MCF 10A (cell line): Measurements from ENCODE around the gene SMIM3. TPM values are rescaled to one million over a fixed set of nuclear protein-coding genes. Genes with fewer than 3 reads are reported as not detected.
A peak's percentile ranks its signal among the peaks of the same experiment; 100 is the strongest.

Experiments used
- BruUV-seq: library from RNA; stranded (reverse); fragments of 400-500 nt; replicated peaks from 2 replicates; lab custom pipeline; 2021; lab: Mats Ljungman, UMichigan
- CTCF ChIA-PET: fragments of 300-600 bp; sonication (Branson Sonifier 250); formaldehyde crosslinking; extraction: SDS; loops from one replicate; lab custom pipeline; 2021; ENCODE audit warnings: antibody characterized with exemption, inconsistent platforms; lab: Yijun Ruan, JAX
- POLR2A ChIA-PET: fragments of 300-600, 350-650 bp; sonication (Branson Sonifier 250); formaldehyde crosslinking; extraction: SDS; loops from one replicate; lab custom pipeline; 2020; ENCODE audit warnings: antibody characterized with exemption, inconsistent platforms; lab: Yijun Ruan, JAX
- DNase-seq: peaks from one replicate; pipeline ENCODE4 v3.0.0-alpha.2; 2018; ENCODE audit not compliant: unreplicated experiment
- H3K27ac Mint-ChIP-seq: one replicate; pipeline ENCODE4 v1.8.0; 2022; ENCODE audit warnings: mild to moderate bottlenecking, low read depth, mixed read lengths; ENCODE audit not compliant: unreplicated experiment
- H3K27me3 Mint-ChIP-seq: one replicate; pipeline ENCODE4 v1.8.0; 2022; ENCODE audit warnings: mixed read lengths; ENCODE audit not compliant: insufficient read depth, unreplicated experiment
- H3K36me3 Mint-ChIP-seq: one replicate; pipeline ENCODE4 v1.8.0; 2022; ENCODE audit warnings: mild to moderate bottlenecking, moderate library complexity, mixed read lengths; ENCODE audit not compliant: insufficient read depth, unreplicated experiment
- H3K4me1 Mint-ChIP-seq: one replicate; pipeline ENCODE4 v1.8.0; 2022; ENCODE audit warnings: mixed read lengths; ENCODE audit not compliant: insufficient read depth, unreplicated experiment
- H3K4me3 Mint-ChIP-seq: one replicate; pipeline ENCODE4 v1.8.0; 2022; ENCODE audit warnings: mild to moderate bottlenecking, moderate library complexity, mixed read lengths; ENCODE audit not compliant: unreplicated experiment
- H3K9me3 Mint-ChIP-seq: one replicate; pipeline ENCODE4 v1.8.0; 2022; ENCODE audit warnings: mixed read lengths; ENCODE audit not compliant: unreplicated experiment
- intact Hi-C: fragments of 100-400 bp; cut with micrococcal nuclease; formaldehyde crosslinking; loops from 2 replicates; pipeline ENCODE4 v1.14.1; 2022
- total RNA-seq: library from RNA; stranded (reverse); gene quantifications from 2 replicates; pipeline ENCODE4 v1.2.3, GENCODE V29; 2022
- TF ChIP-seq, protein P1 (sequence below): fragments of 200-600 bp; IDR thresholded peaks from one replicate; pipeline ENCODE4 v1.8.0; 2022; ENCODE audit warnings: antibody characterized with exemption, mild to moderate bottlenecking; ENCODE audit not compliant: unreplicated experiment

The SMIM3 gene
- total RNA-seq, 1 experiment from 2014 or later, result 21.7 TPM

DNA sequence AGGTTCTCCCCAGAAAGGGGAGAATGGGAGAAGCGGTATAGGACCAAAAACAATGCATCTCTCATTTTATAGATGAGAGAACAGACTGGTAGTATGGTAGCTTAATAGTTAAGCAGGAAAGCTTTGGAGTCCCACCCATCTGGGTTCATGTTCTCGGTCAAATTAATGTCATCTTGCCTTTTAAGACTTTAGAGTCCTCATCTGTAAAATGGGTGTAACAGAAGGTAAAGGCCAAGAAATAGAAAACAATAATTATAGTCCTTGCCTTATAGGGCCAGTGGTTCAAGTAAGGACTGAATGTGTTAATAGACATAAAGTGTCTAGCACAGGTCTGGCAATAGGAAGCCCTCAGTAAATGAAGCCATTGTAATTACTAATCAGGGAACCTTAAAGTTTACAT lies 16.4 kb downstream of the SMIM3 start:
- peaks cover 11% of the 10 kb centered on the region for H3K9me3 Mint-ChIP-seq
- peaks cover 30% of the 10 kb centered on the region for H3K4me1 Mint-ChIP-seq
- TF ChIP-seq, protein P1, sequence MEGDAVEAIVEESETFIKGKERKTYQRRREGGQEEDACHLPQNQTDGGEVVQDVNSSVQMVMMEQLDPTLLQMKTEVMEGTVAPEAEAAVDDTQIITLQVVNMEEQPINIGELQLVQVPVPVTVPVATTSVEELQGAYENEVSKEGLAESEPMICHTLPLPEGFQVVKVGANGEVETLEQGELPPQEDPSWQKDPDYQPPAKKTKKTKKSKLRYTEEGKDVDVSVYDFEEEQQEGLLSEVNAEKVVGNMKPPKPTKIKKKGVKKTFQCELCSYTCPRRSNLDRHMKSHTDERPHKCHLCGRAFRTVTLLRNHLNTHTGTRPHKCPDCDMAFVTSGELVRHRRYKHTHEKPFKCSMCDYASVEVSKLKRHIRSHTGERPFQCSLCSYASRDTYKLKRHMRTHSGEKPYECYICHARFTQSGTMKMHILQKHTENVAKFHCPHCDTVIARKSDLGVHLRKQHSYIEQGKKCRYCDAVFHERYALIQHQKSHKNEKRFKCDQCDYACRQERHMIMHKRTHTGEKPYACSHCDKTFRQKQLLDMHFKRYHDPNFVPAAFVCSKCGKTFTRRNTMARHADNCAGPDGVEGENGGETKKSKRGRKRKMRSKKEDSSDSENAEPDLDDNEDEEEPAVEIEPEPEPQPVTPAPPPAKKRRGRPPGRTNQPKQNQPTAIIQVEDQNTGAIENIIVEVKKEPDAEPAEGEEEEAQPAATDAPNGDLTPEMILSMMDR, result no peak
- no peaks in the 10 kb centered on the region for H3K27me3 Mint-ChIP-seq
- ChIA-PET POLR2A (interaction anchor here (6.8 kb wide), 1 partner anchor 15 kb away, joined by 122 read pairs; the partner anchor contains the start of gene SMIM3), CTCF (interaction anchor here (2.9 kb wide), 1 partner anchor 51 kb away, joined by 25 read pairs; the partner anchor contains the start of gene IRGM)
- peaks cover 11% of the 10 kb centered on the region for H3K36me3 Mint-ChIP-seq
- no TSS peak for BruUV-seq
- DNase-seq, result no peak
- intact Hi-C loops, result no loop called here
- no peak overlapping the region for H3K27ac Mint-ChIP-seq
- H3K4me3 Mint-ChIP-seq, result no peak overlapping the region

DNA sequence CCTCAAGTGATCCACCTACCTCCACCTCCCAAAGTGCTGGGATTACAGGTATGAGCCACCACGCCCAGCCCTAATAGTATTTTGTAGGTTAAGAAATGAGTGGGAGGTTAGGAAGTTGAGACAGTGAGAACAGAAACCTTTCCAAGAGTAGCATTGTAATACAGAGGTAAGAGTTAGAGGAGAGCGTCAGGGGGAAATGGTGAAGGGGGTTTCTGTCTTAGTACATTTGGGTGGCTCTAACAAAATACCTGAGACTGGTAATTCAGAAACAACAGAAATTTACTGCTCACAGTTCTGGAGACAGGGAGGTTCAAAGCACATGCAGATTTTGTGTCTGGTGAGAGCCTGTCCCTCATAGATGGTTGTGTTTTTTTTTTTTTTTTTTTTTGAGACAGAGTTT lies 18.8 kb downstream of the SMIM3 start:
- Mint-ChIP-seq H3K9me3 (peaks cover 11% of the 10 kb centered on the region), H3K27me3 (no peaks in the 10 kb centered on the region), H3K4me1 (peaks cover 14% of the 10 kb centered on the region), H3K4me3 (no peak overlapping the region), H3K27ac (no peak overlapping the region), H3K36me3 (peaks cover 11% of the 10 kb centered on the region)
- DNase-seq, result no peak
- ChIA-PET POLR2A (no interaction called here), CTCF (interaction anchor here (1.2 to 2.2 kb wide), 3 partner anchors 15 to 50 kb away, joined by 4 to 5 read pairs (median 5); no protein-coding TSS in a partner anchor)
- TF ChIP-seq, protein P1, result no peak
- intact Hi-C loops, result no loop called here
- no TSS peak for BruUV-seq

DNA sequence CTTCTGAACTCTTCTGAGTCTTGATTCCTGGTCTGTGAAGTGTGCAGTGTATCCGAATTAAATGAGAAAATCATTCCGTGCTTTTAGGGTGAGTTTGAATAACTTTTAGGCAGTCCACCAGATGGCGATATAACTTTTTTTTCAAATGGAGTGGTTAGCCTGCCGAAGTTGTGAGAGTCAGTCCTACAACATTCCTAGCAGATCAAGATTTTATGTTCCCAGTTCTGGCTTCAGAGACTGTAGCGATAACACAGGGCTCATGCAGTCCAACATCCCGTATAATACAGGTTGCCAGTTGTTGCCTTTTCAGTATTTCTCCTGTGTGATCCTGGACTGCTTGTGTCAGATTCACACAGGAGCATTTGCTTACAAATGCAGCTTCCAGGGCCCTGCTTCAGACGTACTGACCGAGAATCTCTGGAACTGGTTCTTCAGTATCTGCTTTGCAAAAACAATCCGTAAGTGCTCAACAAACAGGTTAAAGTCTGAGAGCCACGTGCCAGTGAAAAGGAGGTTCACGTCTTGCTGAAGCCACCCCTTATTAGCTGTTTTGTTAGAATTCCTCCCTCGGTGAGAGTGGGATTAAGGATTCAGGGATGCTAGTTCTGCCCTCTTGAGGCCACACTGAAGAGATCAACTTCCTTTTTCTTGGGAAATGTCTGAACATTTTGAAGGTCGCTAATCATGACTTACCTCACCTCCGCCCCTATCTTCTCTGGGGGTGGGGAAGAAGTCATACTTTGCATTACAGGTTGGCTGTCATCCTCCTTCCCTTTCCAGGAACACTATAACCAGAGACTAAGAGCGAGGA lies 22.8 kb downstream of the SMIM3 start:
- intact Hi-C loops, result loop anchor here (1.0 to 5.0 kb wide), 5 partner anchors 38 to 363 kb away; no protein-coding TSS in a partner anchor
- DNase-seq, result peak; percentile 87
- ChIA-PET CTCF (interaction anchor here (0.5 to 3.4 kb wide), 45 partner anchors 9 to 439 kb away, joined by 3 to 99 read pairs (median 4); partner anchors contain the start of genes ANXA6, DCTN4, IRGM and SMIM3), POLR2A (interaction anchor here (0.6 to 3.3 kb wide), 14 partner anchors 9 to 351 kb away, joined by 3 to 17 read pairs (median 4); partner anchors contain the start of genes DCTN4, IRGM and SMIM3)
- TF ChIP-seq, protein P1, result peak; percentile 68
- Mint-ChIP-seq H3K27ac (peak overlapping the region; percentile 36), H3K27me3 (no peaks in the 10 kb centered on the region), H3K4me3 (peak overlapping the region; percentile 64), H3K36me3 (peaks cover 9% of the 10 kb centered on the region), H3K4me1 (peaks cover 14% of the 10 kb centered on the region), H3K9me3 (peaks cover 8% of the 10 kb centered on the region)
- no TSS peak for BruUV-seq

DNA sequence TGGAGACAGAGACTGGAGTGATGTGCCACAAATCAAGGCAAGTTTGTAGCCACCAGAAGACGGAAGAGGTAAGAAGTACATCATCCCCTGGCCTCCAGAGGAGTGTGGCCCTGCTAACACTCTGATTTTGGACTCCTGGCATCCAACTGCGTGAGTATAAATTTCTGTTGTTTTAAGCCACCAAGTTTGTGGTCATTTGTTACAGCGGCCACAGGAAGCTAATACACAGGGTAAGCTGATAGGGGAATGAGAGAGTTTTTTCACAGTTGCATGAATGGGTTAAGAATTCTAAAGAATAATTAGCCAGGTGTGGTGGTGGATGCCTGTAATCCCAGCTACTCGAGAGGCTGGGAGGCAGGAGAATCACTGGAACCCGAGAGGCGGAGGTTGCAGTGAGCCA lies 25.8 kb downstream of the SMIM3 start:
- Mint-ChIP-seq H3K36me3 (no peaks in the 10 kb centered on the region), H3K27me3 (no peaks in the 10 kb centered on the region), H3K9me3 (peaks cover 8% of the 10 kb centered on the region), H3K4me3 (no peak overlapping the region), H3K27ac (no peak overlapping the region), H3K4me1 (peaks cover 7% of the 10 kb centered on the region)
- intact Hi-C loops, result loop anchor here (5.0 kb wide), 2 partner anchors 243 to 313 kb away; no protein-coding TSS in a partner anchor
- DNase-seq, result no peak
- TF ChIP-seq, protein P1, result no peak
- ChIA-PET CTCF (interaction anchor here (0.5 to 3.2 kb wide), 11 partner anchors 12 to 250 kb away, joined by 3 to 49 read pairs (median 3); partner anchors contain the start of genes IRGM and SMIM3), POLR2A (interaction anchor here (1.1 kb wide), 1 partner anchor 14 kb away, joined by 3 read pairs; no protein-coding TSS in a partner anchor)
- BruUV-seq, result no TSS peak
